PFSK-1 (cell line): ENCODE results near the gene SUSD6.

Source experiments
- FOXP2 ChIP-seq: optimal IDR thresholded peaks from 2 replicates; pipeline ENCODE3; 2011; ENCODE audit warnings: borderline replicate concordance, control low read depth, inconsistent platforms; ENCODE audit not compliant: insufficient read depth; ENCODE audit errors: extremely low read length, extremely low read depth
- POLR2AphosphoS5 ChIP-seq: IDR thresholded peaks from 2 replicates; pipeline ENCODE4 v1.6.1; 2012; ENCODE audit warnings: low read depth, mild to moderate bottlenecking, control low read depth, low read length, moderate library complexity
- SIN3A ChIP-seq: IDR thresholded peaks from 2 replicates; pipeline ENCODE4 v1.6.1; 2012; ENCODE audit warnings: mild to moderate bottlenecking, low read length, moderate library complexity, borderline replicate concordance; ENCODE audit not compliant: insufficient read depth
- TAF1 ChIP-seq: IDR thresholded peaks from 2 replicates; pipeline ENCODE4 v1.6.1; 2012; ENCODE audit warnings: low read length, control low read depth, borderline replicate concordance; ENCODE audit not compliant: insufficient read depth
- TF ChIP-seq, protein P1 (sequence below), 2 experiments: IDR thresholded peaks; 2 replicates each; pipeline versions ENCODE4 v1.6.1 to v1.8.0; 2011 to 2012; ENCODE audit warnings: low read depth in 2 of 2, low read length in 2 of 2, control low read depth in 1 of 2, inconsistent platforms in 1 of 2, mild to moderate bottlenecking in 1 of 2, moderate library complexity in 1 of 2; ENCODE audit not compliant: insufficient read depth in 1 of 2

Gene SUSD6

DNA sequence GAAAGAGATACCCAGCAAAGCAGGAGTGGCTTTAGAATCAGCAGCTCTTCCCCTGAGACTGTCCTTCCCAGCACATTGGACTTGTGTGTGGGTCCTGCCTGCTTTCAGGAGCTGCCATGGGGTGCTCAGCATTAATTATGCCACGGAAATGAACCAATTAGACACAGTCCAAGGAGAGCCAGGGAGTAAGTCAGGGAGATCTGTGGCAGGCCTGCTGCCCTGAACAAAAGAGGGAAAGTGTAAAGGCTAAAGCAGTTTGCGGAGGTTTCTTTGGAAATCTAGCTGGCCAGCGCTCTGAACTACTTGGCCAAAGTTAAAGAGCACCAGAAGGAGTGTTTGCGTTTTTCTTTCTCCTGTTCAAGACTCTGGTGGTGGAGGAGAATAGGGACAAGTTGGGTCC, 89.9 kb downstream of the SUSD6 start:
- TF ChIP-seq FOXP2 = no peak
- no peak for TF ChIP-seq TAF1
- TF ChIP-seq, protein P1, sequence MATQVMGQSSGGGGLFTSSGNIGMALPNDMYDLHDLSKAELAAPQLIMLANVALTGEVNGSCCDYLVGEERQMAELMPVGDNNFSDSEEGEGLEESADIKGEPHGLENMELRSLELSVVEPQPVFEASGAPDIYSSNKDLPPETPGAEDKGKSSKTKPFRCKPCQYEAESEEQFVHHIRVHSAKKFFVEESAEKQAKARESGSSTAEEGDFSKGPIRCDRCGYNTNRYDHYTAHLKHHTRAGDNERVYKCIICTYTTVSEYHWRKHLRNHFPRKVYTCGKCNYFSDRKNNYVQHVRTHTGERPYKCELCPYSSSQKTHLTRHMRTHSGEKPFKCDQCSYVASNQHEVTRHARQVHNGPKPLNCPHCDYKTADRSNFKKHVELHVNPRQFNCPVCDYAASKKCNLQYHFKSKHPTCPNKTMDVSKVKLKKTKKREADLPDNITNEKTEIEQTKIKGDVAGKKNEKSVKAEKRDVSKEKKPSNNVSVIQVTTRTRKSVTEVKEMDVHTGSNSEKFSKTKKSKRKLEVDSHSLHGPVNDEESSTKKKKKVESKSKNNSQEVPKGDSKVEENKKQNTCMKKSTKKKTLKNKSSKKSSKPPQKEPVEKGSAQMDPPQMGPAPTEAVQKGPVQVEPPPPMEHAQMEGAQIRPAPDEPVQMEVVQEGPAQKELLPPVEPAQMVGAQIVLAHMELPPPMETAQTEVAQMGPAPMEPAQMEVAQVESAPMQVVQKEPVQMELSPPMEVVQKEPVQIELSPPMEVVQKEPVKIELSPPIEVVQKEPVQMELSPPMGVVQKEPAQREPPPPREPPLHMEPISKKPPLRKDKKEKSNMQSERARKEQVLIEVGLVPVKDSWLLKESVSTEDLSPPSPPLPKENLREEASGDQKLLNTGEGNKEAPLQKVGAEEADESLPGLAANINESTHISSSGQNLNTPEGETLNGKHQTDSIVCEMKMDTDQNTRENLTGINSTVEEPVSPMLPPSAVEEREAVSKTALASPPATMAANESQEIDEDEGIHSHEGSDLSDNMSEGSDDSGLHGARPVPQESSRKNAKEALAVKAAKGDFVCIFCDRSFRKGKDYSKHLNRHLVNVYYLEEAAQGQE (IDR thresholded peaks at IDR 0.05; ENCODE audit: insufficient read depth in 1 of 2, low read depth in 2 of 2, low read length in 2 of 2) = no peak
- no peak for TF ChIP-seq SIN3A
- no peak for TF ChIP-seq POLR2AphosphoS5

DNA sequence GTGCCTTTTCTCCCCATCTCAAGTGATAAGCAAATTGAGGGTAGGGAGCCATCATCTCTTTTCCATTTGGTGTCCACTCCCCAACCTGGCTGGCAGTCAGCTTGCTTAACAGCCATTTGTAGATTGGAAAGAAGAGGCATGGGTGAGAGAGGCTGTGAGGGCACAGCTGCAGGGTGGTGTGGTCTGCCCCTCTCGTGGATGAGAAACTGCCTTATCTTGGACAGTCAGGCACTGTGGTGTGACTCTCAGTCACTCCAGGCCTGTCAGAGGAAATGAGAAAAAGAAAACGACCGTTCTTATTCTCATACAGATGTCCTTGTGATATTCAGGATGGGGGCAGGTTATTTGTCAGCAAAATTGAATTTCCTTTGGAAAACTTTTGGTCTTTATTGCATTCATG, 90.5 kb downstream of the SUSD6 start:
- TF ChIP-seq SIN3A (no peak), TAF1 (no peak), FOXP2 (no peak), POLR2AphosphoS5 (no peak)
- TF ChIP-seq, protein P1 (IDR thresholded peaks at IDR 0.05; ENCODE audit: insufficient read depth in 1 of 2, low read depth in 2 of 2, low read length in 2 of 2) = no peak

DNA sequence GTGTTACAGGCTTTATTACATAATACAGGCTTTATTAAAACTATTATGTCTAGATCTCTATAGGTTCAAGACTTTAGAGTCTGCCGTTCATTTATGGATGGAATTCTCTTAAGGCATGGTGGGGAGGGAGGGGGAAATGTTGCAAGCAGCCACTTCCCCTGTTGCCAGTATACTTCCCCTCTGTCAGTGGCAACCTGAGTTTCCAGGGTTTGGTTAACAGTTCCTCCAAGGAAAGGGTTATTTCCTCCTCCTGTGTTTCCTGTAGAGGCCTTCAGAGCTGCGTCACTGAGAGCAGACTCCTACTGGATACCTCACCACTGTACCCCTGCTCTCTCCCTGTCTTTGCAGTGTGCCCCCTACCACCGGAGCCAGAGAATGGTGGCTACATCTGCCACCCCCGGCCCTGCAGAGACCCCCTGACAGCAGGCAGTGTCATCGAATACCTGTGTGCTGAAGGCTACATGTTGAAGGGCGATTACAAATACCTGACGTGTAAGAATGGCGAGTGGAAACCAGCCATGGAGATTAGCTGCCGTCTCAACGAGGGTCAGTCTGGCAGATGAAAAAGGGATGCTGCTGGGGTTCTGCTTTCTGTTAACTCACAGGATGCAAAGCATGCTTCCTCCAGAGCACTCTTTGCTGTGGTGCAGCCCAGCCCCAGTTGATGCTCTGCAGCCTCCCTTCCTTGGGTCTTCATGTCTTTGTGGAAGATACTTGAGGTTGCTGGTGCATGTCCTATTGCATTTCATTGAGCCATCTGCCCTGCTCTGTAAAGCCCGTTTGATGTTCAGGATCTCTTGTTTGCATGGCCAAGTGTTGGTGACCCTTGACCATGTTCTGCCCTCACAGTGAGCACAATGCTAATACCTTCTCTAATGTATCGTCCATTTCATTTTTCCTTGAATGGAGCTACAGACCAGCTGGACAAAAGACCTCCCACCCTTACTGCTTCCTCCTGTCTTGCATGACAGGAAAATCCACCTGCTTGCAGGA, 91.9 kb downstream of the SUSD6 start:
- TF ChIP-seq FOXP2 (no peak), TAF1 (no peak), SIN3A (no peak), POLR2AphosphoS5 (no peak)
- TF ChIP-seq, protein P1 (IDR thresholded peaks at IDR 0.05; ENCODE audit: insufficient read depth in 1 of 2, low read depth in 2 of 2, low read length in 2 of 2) = no peak

DNA sequence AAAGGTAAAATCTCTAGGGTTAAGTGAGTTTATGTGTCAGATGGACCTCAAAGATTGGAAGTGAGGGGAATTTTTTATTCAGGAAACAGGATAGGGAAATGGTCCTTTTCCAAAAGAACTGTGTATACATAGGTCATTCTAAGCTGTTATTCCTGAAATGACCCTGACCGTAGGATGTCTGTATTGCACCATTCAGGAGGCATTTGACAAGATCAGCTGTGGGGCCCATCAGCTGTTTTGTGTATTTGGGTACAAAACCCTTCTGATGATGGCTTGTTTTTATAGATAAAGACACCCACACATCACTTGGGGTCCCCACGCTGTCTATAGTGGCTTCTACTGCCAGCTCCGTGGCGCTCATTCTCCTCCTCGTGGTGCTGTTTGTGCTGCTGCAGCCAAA, 92.9 kb downstream of the SUSD6 start:
- TF ChIP-seq POLR2AphosphoS5 = no peak
- no peak for TF ChIP-seq FOXP2
- TF ChIP-seq TAF1 = no peak
- TF ChIP-seq, protein P1 (IDR thresholded peaks at IDR 0.05; ENCODE audit: insufficient read depth in 1 of 2, low read depth in 2 of 2, low read length in 2 of 2) = no peak
- TF ChIP-seq SIN3A = no peak
